Esophagus (tissue), 2 donors: ENCODE results near the gene OXNAD1. TPM values are rescaled to one million over a fixed set of nuclear protein-coding genes. Genes with fewer than 3 reads are reported as not detected.

Experiments
- H3K27ac ChIP-seq, 2 donors: one replicate each; pipeline ENCODE4 v1.5.1; 2013; ENCODE audit warnings: low read depth in 2 of 2, mild to moderate bottlenecking in 2 of 2, inconsistent platforms in 1 of 2, low read length in 1 of 2, moderate library complexity in 1 of 2
- H3K27me3 ChIP-seq, 2 donors: one replicate each; pipeline ENCODE4 v1.6.1; 2013; ENCODE audit warnings: low read length in 2 of 2, control low read depth in 1 of 2, mild to moderate bottlenecking in 1 of 2; ENCODE audit not compliant: insufficient read depth in 2 of 2, control insufficient read depth in 1 of 2
- H3K36me3 ChIP-seq, 2 donors: one replicate each; pipeline ENCODE4 v1.6.1; 2013; ENCODE audit warnings: low read length in 1 of 2; ENCODE audit not compliant: control insufficient read depth in 2 of 2, insufficient read depth in 2 of 2
- H3K4me1 ChIP-seq, 2 donors: one replicate each; pipeline ENCODE4 v1.6.1; 2013; ENCODE audit warnings: low read length in 1 of 2; ENCODE audit not compliant: control insufficient read depth in 2 of 2, insufficient read depth in 2 of 2
- H3K4me3 ChIP-seq, 2 donors: one replicate each; pipeline ENCODE4 v1.5.1; 2013; ENCODE audit warnings: low read length in 2 of 2, mild to moderate bottlenecking in 2 of 2, low read depth in 1 of 2, moderate library complexity in 1 of 2
- H3K9me3 ChIP-seq, 2 donors: one replicate each; pipeline ENCODE4 v1.6.1; 2013; ENCODE audit warnings: mild to moderate bottlenecking in 2 of 2, low read depth in 1 of 2, low read length in 1 of 2, moderate library complexity in 1 of 2; ENCODE audit not compliant: control insufficient read depth in 2 of 2, insufficient read depth in 1 of 2
- WGBS, 2 donors: extraction: QIAGEN DNeasy Blood & Tissue Kit; methylation state at CpG; one replicate each; pipeline ENCODE4 v1.1.7; 2013; 5-methylcytosine and 5-hydroxymethylcytosine counted together
- polyA plus RNA-seq, 2 donors: library from polyadenylated mRNA; stranded (reverse); fragments of 200-250 nt; gene quantifications; one replicate each; pipeline ENCODE4 v1.2.3, GENCODE V29; 2013
- donor health status: healthy with polysubstance abuse.
- donor health status: Bipolar disorder and iron deficiency.

Gene OXNAD1
- 1 to 10 TPM; 4.9 to 6.6 TPM for polyA plus RNA-seq

GRCh38 chr3:16264708-16265454, at the start of gene OXNAD1, which contains the start of gene DPH3:
TSS of gene OXNAD1 (plus strand) at chr3:16265212. CDS start at chr3:16270953, 5,741 bp downstream.
TSS of gene DPH3 (minus strand) at chr3:16264943. CDS start at chr3:16264876, 67 bp downstream.
- no peaks in the 10 kb centered on the region for H3K4me1 ChIP-seq
- H3K27ac ChIP-seq, result peak within 1 kb of the TSS; percentile 92 to 95
- H3K36me3 ChIP-seq, result no peaks in the 10 kb centered on the region
- peak within 1 kb of the TSS; percentile 76 to 90 for H3K4me3 ChIP-seq
- no peaks in the 10 kb centered on the region for H3K27me3 ChIP-seq
- H3K9me3 ChIP-seq, result no peaks in the 10 kb centered on the region
- 0% methylated on average over 61 of the region's 61 CpGs for WGBS, 2 donors

DNA sequence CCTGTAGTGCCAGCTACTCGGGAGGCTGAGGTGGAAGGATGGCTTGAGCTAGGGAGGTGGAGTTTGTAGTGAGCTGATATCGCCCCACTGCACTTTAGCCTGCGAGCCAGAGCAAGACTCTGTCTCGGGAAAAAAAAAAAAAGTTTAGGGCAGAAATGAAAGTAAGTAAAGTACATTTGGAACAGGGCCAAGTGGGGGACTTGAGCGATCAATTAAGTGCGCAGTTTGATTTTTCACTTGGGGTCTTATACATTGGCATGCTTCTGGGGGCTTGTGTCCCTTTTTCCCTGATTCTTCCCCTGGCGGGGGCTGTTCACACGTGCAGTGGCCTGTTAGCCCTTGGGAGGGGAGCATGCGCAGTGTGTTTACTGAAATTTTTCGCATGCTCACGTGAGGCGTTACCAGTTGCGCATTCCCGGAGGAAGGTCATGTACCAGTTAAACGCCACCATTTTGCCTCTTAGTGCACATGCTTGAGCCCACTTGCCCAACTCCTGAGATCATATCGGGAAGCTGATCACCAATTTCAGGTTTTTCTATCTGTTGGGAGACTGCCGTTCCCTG, 48.6 kb upstream of the OXNAD1 start:
- no peaks in the 10 kb centered on the region for H3K36me3 ChIP-seq
- H3K27me3 ChIP-seq, result no peaks in the 10 kb centered on the region
- WGBS, 2 donors, result 86 to 92% methylated on average over 17 of the region's 17 CpGs
- H3K27ac ChIP-seq, result no peak overlapping the region
- H3K9me3 ChIP-seq, result no peaks in the 10 kb centered on the region
- H3K4me3 ChIP-seq, result no peak overlapping the region
- H3K4me1 ChIP-seq, result no peaks in the 10 kb centered on the region

- no peaks in the 10 kb centered on the region for H3K36me3 ChIP-seq
- no peaks in the 10 kb centered on the region for H3K9me3 ChIP-seq
- no peaks in the 10 kb centered on the region for H3K27me3 ChIP-seq
- H3K4me3 ChIP-seq, result no peak overlapping the region
- H3K4me1 ChIP-seq, result no peaks in the 10 kb centered on the region
- 93 to 98% methylated on average over 3 of the region's 3 CpGs for WGBS, 2 donors
- H3K27ac ChIP-seq, result no peak overlapping the region
Measured at GRCh38 chr3:16219777-16220176, 45.2 kb upstream of the OXNAD1 start.

GRCh38 chr3:16221990-16222389, 43.0 kb upstream of the OXNAD1 start:
- H3K27me3 ChIP-seq, result no peaks in the 10 kb centered on the region
- H3K4me3 ChIP-seq, result no peak overlapping the region
- H3K4me1 ChIP-seq, result no peaks in the 10 kb centered on the region
- no peak overlapping the region for H3K27ac ChIP-seq
- no peaks in the 10 kb centered on the region for H3K9me3 ChIP-seq
- 76 to 82% methylated on average over 3 of the region's 3 CpGs for WGBS, 2 donors
- H3K36me3 ChIP-seq, result no peaks in the 10 kb centered on the region

DNA sequence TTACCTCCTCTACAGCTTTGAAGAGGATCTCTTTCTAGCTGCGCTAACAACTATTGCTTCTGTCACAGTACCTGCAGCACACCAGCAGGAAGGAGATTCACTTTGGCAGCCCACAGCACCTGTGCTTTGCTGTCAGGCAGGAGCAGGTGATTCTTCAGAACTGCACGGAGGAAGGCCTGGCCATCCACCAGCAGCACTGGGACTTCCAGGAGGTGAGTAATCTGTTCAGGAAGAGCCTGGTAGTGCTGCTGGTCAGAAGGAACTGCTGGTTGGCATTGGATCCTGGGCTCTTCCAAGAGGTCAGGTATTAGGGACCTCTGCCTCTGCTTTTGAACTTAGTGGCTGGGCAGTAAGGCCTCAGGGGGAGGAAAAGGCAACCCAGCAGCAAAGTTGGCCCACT, 42.5 kb upstream of the OXNAD1 start:
- H3K4me3 ChIP-seq, result no peak overlapping the region
- WGBS, 2 donors, result 74 to 78% methylated on average over 2 of the region's 2 CpGs
- no peaks in the 10 kb centered on the region for H3K9me3 ChIP-seq
- H3K4me1 ChIP-seq, result no peaks in the 10 kb centered on the region
- no peaks in the 10 kb centered on the region for H3K36me3 ChIP-seq
- no peaks in the 10 kb centered on the region for H3K27me3 ChIP-seq
- no peak overlapping the region for H3K27ac ChIP-seq

DNA sequence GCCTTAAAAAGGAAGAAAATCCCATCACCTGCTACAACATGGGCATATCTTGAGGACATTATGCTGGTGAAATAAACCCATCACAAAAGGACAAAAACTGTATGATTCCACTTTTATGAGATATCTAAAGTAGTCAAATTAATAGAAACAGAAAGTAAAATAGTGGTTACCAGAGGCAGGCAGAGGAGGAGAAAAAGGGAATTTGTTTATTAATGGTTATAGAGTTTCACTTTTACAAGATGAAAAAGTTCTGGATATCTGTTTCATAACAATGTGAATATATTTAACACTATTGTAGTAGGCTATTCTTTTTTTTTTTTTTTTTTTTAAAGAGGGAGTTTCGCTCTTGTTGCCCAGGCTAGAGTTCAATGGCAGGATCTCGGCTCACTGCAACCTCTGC, 40.7 kb upstream of the OXNAD1 start:
- Histone ChIP-seq H3K9me3 (no peaks in the 10 kb centered on the region), H3K4me3 (no peak overlapping the region), H3K4me1 (no peaks in the 10 kb centered on the region), H3K36me3 (no peaks in the 10 kb centered on the region), H3K27me3 (peaks cover 0 to 2% of the 10 kb centered on the region in 2 donors), H3K27ac (no peak overlapping the region)
- WGBS, 2 donors, result 96% methylated on average over 2 of the region's 2 CpGs

- no peaks in the 10 kb centered on the region for H3K9me3 ChIP-seq
- WGBS, 2 donors, result 63 to 65% methylated on average over 1 of the region's 1 CpG
- H3K36me3 ChIP-seq, result no peaks in the 10 kb centered on the region
- H3K4me1 ChIP-seq, result no peaks in the 10 kb centered on the region
- peaks cover 0 to 2% of the 10 kb centered on the region in 2 donors for H3K27me3 ChIP-seq
- no peak overlapping the region for H3K27ac ChIP-seq
- H3K4me3 ChIP-seq, result no peak overlapping the region
Measured at GRCh38 chr3:16227566-16227965, 37.4 kb upstream of the OXNAD1 start.

DNA sequence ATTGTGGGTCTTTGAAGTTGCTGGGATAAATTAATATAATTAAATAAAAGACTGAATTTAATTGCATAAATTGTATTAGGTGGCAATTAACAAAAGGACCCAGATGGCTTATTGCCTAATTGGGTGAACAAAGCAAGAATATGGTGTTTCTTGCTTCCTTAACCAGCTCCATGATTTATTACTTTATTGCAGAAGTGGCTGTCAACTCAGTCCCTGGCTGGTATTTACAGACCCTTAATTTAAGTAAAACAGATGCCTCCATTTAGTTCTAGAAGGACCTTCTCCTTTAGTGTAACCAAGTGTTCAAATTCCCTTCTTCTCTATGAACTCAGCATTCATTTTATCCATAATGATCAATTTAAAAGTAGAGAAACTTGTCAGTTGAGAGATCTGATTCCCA, 35.3 kb upstream of the OXNAD1 start:
- Histone ChIP-seq H3K4me1 (no peaks in the 10 kb centered on the region), H3K27ac (no peak overlapping the region), H3K9me3 (no peaks in the 10 kb centered on the region), H3K36me3 (no peaks in the 10 kb centered on the region), H3K27me3 (peaks cover 0 to 2% of the 10 kb centered on the region in 2 donors), H3K4me3 (no peak overlapping the region)

- Histone ChIP-seq H3K36me3 (no peaks in the 10 kb centered on the region), H3K4me1 (no peaks in the 10 kb centered on the region), H3K4me3 (no peak overlapping the region), H3K27me3 (peaks cover 0 to 2% of the 10 kb centered on the region in 2 donors), H3K27ac (no peak overlapping the region), H3K9me3 (no peaks in the 10 kb centered on the region)
- 94 to 95% methylated on average over 2 of the region's 2 CpGs for WGBS, 2 donors
Measured at GRCh38 chr3:16231983-16232382, 33.0 kb upstream of the OXNAD1 start.

DNA sequence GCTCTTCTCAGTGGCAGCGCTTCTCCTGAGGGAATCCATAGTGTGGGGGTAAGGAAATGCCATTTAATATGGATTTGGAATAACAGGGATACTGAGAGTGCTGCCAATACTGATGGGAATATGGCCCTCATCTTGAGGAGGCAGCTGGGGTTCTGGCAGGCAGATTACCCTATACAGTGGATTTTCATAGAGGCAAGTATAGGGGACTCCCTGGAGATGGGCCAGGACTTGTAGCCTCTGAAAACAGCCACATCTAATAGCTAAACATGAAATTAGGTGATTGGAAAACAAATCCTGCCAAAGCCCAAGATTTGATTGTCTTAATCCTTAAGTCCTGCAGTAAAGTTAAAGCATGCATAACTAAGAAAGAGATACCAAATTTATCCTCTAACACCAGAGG, 31.2 kb upstream of the OXNAD1 start:
- Histone ChIP-seq H3K4me1 (peaks cover 0 to 3% of the 10 kb centered on the region in 2 donors), H3K36me3 (no peaks in the 10 kb centered on the region), H3K27ac (no peak overlapping the region), H3K9me3 (no peaks in the 10 kb centered on the region), H3K4me3 (no peak overlapping the region), H3K27me3 (no peaks in the 10 kb centered on the region)
- 92 to 98% methylated on average over 1 of the region's 1 CpG for WGBS, 2 donors
